Fibroblast of pulmonary artery (primary cell): Measurements from ENCODE around the gene RABGAP1L.

ENCODE experiments used
- DNase-seq: peaks from one replicate; pipeline ENCODE4 v3.0.0-alpha.2; 2010; ENCODE audit warnings: low read depth
- H3K4me3 ChIP-seq: replicated peaks from 2 replicates; pipeline ENCODE4 v1.5.1; 2011; ENCODE audit warnings: low read depth, mild to moderate bottlenecking, control low read depth, low read length, moderate library complexity
- CTCF ChIP-seq: IDR thresholded peaks from 2 replicates; pipeline ENCODE4 v1.5.1; 2011; ENCODE audit warnings: mild to moderate bottlenecking, control low read depth, low read length, inconsistent platforms; ENCODE audit errors: missing control alignments

Gene RABGAP1L

GRCh38 chr1:174189428-174190062 is 30.2 kb downstream of the RABGAP1L start:
- DNase-seq = no peak
- TF ChIP-seq CTCF = no peak
- no peak overlapping the region for H3K4me3 ChIP-seq

- no peak overlapping the region for H3K4me3 ChIP-seq
- TF ChIP-seq CTCF = no peak
- DNase-seq = no peak
Observed at GRCh38 chr1:174190691-174191199, 31.4 kb downstream of the RABGAP1L start.

- H3K4me3 ChIP-seq = no peak overlapping the region
- TF ChIP-seq CTCF = no peak
- peak; percentile 46 for DNase-seq
Observed at GRCh38 chr1:174191349-174191862, 32.1 kb downstream of the RABGAP1L start.

- DNase-seq = no peak
- TF ChIP-seq CTCF = no peak
- no peak overlapping the region for H3K4me3 ChIP-seq
Observed at GRCh38 chr1:174194461-174194860, 35.1 kb downstream of the RABGAP1L start.

GRCh38 chr1:174197088-174197487 is 37.8 kb downstream of the RABGAP1L start:
- no peak for TF ChIP-seq CTCF
- no peak for DNase-seq
- no peak overlapping the region for H3K4me3 ChIP-seq

GRCh38 chr1:174197547-174197946 is 38.2 kb downstream of the RABGAP1L start:
- DNase-seq = no peak
- H3K4me3 ChIP-seq = no peak overlapping the region
- TF ChIP-seq CTCF = no peak

GRCh38 chr1:174198202-174198601 is 38.9 kb downstream of the RABGAP1L start:
- DNase-seq = no peak
- H3K4me3 ChIP-seq = no peak overlapping the region
- no peak for TF ChIP-seq CTCF
